Liver (tissue), 9 donors: Measurements from ENCODE around the gene TNFRSF13B. TPM values are rescaled to one million over a fixed set of nuclear protein-coding genes. Genes with fewer than 3 reads are reported as not detected.

ENCODE experiments used
- DNase-seq: peaks from one replicate; pipeline ENCODE4 v3.0.0-alpha.2; 2017; ENCODE audit warnings: low spot score
- H3K27ac ChIP-seq, 2 donors: one replicate each; pipeline ENCODE4 v1.7.0; 2013; ENCODE audit warnings: inconsistent platforms in 2 of 2, low read length in 2 of 2, control low read depth in 1 of 2, low read depth in 1 of 2, mild to moderate bottlenecking in 1 of 2
- H3K27me3 ChIP-seq, 4 donors: one replicate each; pipeline versions ENCODE4 v1.6.1 to v1.7.0; 2013; ENCODE audit warnings: low read length in 3 of 4, inconsistent platforms in 1 of 4, mild to moderate bottlenecking in 1 of 4, moderate library complexity in 1 of 4; ENCODE audit not compliant: control insufficient read depth in 4 of 4, insufficient read depth in 4 of 4
- H3K36me3 ChIP-seq, 4 donors: one replicate each; pipeline versions ENCODE4 v1.6.1 to v1.7.0; 2013; ENCODE audit warnings: low read length in 3 of 4, mild to moderate bottlenecking in 3 of 4, low read depth in 1 of 4, moderate library complexity in 1 of 4; ENCODE audit not compliant: control insufficient read depth in 4 of 4, insufficient read depth in 3 of 4
- H3K4me1 ChIP-seq, 4 donors: one replicate each; pipeline versions ENCODE4 v1.6.1 to v1.7.0; 2013; ENCODE audit warnings: low read length in 3 of 4, mild to moderate bottlenecking in 3 of 4, moderate library complexity in 1 of 4; ENCODE audit not compliant: control insufficient read depth in 4 of 4, insufficient read depth in 4 of 4
- H3K4me3 ChIP-seq, 3 donors: one replicate each; pipeline versions ENCODE4 v1.6.1 to v1.7.0; 2013; ENCODE audit warnings: low read length in 3 of 3, control low read depth in 1 of 3, low read depth in 1 of 3, mild to moderate bottlenecking in 1 of 3
- H3K9ac ChIP-seq, 2 donors: one replicate each; pipeline ENCODE4 v1.7.0; 2013; ENCODE audit warnings: low read length in 2 of 2, mild to moderate bottlenecking in 2 of 2, moderate library complexity in 2 of 2, control low read depth in 1 of 2, low read depth in 1 of 2
- H3K9me3 ChIP-seq, 4 donors: one replicate each; pipeline versions ENCODE4 v1.6.1 to v1.7.0; 2013; ENCODE audit warnings: low read length in 3 of 4; ENCODE audit not compliant: control insufficient read depth in 4 of 4
- EGR1 ChIP-seq, 2 donors: IDR thresholded peaks; 2 replicates each; pipeline ENCODE4 v1.6.1; 2016 to 2018; ENCODE audit warnings: antibody characterized with exemption in 2 of 2, low read depth in 2 of 2
- FOXA1 ChIP-seq: IDR thresholded peaks from 2 replicates; pipeline ENCODE4 v1.6.1; 2016; ENCODE audit warnings: antibody characterized with exemption
- FOXA2 ChIP-seq: IDR thresholded peaks from 2 replicates; pipeline ENCODE4 v1.6.1; 2016; ENCODE audit warnings: antibody characterized with exemption
- GABPA ChIP-seq, 2 donors: IDR thresholded peaks in 1 of 2; conservative IDR thresholded peaks in 1 of 2; 2 replicates each; pipeline ENCODE4 v1.6.1; 2016; ENCODE audit warnings: antibody characterized with exemption in 2 of 2, mild to moderate bottlenecking in 1 of 2, moderate library complexity in 1 of 2
- HNF4A ChIP-seq, 2 donors: conservative IDR thresholded peaks; 2 replicates each; pipeline ENCODE4 v1.6.1; 2016; ENCODE audit warnings: antibody characterized with exemption in 2 of 2, mild to moderate bottlenecking in 2 of 2
- HNF4G ChIP-seq: IDR thresholded peaks from 2 replicates; pipeline ENCODE4 v1.6.1; 2016; ENCODE audit warnings: antibody characterized with exemption
- JUND ChIP-seq, 2 donors: IDR thresholded peaks; 2 replicates each; pipeline ENCODE4 v1.6.1; 2016; ENCODE audit warnings: antibody characterized with exemption in 2 of 2
- NR2F2 ChIP-seq: IDR thresholded peaks from 2 replicates; pipeline ENCODE4 v1.6.1; 2016; ENCODE audit warnings: antibody characterized with exemption
- RXRA ChIP-seq, 2 donors: IDR thresholded peaks; 2 replicates each; pipeline ENCODE4 v1.6.1; 2017 to 2018; ENCODE audit warnings: antibody characterized with exemption in 2 of 2, mild to moderate bottlenecking in 1 of 2
- SP1 ChIP-seq: IDR thresholded peaks from 2 replicates; pipeline ENCODE4 v1.6.1; 2018; ENCODE audit warnings: antibody characterized with exemption, mild to moderate bottlenecking
- TAF1 ChIP-seq: conservative IDR thresholded peaks from 2 replicates; pipeline ENCODE4 v1.6.1; 2016; ENCODE audit warnings: antibody characterized with exemption, mild to moderate bottlenecking
- YY1 ChIP-seq: IDR thresholded peaks from 2 replicates; pipeline ENCODE4 v1.6.1; 2016; ENCODE audit warnings: antibody characterized with exemption, mild to moderate bottlenecking
- WGBS: extraction: QIAGEN DNeasy Blood & Tissue Kit; methylation state at CpG from one replicate; pipeline ENCODE4 v1.1.7; 2013; 5-methylcytosine and 5-hydroxymethylcytosine counted together
- polyA plus RNA-seq, 2 donors: library from polyadenylated mRNA; stranded (reverse) in 1 of 2; unstranded in 1 of 2; fragments of 200-250 nt in 1 of 2; fragments of >200 nt in 1 of 2; fragmentation: Nextera tagmentation in 1 of 2; extraction: Ambion mirVana in 1 of 2; gene quantifications; one replicate each; pipeline versions ENCODE4 v1.2.1 to v1.2.3, GENCODE V29; 2013 to 2015
- total RNA-seq, 2 donors: library from RNA; depleted of rRNA; stranded (reverse); fragments of >200 nt; gene quantifications; one replicate each; pipeline ENCODE4 v1.2.3, GENCODE V29; 2014
- TF ChIP-seq, protein P1 (sequence below): IDR thresholded peaks from 2 replicates; pipeline ENCODE4 v1.6.1; 2016; ENCODE audit warnings: antibody characterized with exemption
- TF ChIP-seq, protein P2 (sequence below): IDR thresholded peaks from 2 replicates; pipeline ENCODE4 v1.6.1; 2016; ENCODE audit warnings: antibody characterized with exemption, mild to moderate bottlenecking
- TF ChIP-seq, protein P3 (sequence below): IDR thresholded peaks from 2 replicates; pipeline ENCODE4 v1.6.1; 2016; ENCODE audit warnings: antibody characterized with exemption
- TF ChIP-seq, protein P4 (sequence below): IDR thresholded peaks from 2 replicates; pipeline ENCODE4 v1.6.1; 2016; ENCODE audit warnings: antibody characterized with exemption
- TF ChIP-seq, protein P5 (sequence below): fragments of 150-350 bp; IDR thresholded peaks from 2 replicates; pipeline ENCODE4 v1.5.1; 2017; ENCODE audit warnings: improper control_type of control experiment, low read depth, low read length; ENCODE audit not compliant: missing input control
- donor health status: healthy.
- donor health status: healthy.
- donor health status: healthy.
- donor health status: healthy.
- donor health status: healthy.

The TNFRSF13B gene
- total and polyA plus RNA-seq, 4 donors = 0.17 to 0.26 TPM; not detected in 2

GRCh38 chr17:16934836-16935235 lies 37.1 kb downstream of the TNFRSF13B start:
- no peak for TF ChIP-seq FOXA2
- TF ChIP-seq, protein P1, sequence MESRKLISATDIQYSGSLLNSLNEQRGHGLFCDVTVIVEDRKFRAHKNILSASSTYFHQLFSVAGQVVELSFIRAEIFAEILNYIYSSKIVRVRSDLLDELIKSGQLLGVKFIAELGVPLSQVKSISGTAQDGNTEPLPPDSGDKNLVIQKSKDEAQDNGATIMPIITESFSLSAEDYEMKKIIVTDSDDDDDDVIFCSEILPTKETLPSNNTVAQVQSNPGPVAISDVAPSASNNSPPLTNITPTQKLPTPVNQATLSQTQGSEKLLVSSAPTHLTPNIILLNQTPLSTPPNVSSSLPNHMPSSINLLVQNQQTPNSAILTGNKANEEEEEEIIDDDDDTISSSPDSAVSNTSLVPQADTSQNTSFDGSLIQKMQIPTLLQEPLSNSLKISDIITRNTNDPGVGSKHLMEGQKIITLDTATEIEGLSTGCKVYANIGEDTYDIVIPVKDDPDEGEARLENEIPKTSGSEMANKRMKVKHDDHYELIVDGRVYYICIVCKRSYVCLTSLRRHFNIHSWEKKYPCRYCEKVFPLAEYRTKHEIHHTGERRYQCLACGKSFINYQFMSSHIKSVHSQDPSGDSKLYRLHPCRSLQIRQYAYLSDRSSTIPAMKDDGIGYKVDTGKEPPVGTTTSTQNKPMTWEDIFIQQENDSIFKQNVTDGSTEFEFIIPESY = no peak
- TF ChIP-seq, protein P2, sequence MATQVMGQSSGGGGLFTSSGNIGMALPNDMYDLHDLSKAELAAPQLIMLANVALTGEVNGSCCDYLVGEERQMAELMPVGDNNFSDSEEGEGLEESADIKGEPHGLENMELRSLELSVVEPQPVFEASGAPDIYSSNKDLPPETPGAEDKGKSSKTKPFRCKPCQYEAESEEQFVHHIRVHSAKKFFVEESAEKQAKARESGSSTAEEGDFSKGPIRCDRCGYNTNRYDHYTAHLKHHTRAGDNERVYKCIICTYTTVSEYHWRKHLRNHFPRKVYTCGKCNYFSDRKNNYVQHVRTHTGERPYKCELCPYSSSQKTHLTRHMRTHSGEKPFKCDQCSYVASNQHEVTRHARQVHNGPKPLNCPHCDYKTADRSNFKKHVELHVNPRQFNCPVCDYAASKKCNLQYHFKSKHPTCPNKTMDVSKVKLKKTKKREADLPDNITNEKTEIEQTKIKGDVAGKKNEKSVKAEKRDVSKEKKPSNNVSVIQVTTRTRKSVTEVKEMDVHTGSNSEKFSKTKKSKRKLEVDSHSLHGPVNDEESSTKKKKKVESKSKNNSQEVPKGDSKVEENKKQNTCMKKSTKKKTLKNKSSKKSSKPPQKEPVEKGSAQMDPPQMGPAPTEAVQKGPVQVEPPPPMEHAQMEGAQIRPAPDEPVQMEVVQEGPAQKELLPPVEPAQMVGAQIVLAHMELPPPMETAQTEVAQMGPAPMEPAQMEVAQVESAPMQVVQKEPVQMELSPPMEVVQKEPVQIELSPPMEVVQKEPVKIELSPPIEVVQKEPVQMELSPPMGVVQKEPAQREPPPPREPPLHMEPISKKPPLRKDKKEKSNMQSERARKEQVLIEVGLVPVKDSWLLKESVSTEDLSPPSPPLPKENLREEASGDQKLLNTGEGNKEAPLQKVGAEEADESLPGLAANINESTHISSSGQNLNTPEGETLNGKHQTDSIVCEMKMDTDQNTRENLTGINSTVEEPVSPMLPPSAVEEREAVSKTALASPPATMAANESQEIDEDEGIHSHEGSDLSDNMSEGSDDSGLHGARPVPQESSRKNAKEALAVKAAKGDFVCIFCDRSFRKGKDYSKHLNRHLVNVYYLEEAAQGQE = no peak
- no peak for TF ChIP-seq TAF1
- no peak for TF ChIP-seq EGR1 (IDR thresholded peaks at IDR 0.05; ENCODE audit: low read depth in 2 of 2)
- TF ChIP-seq NR2F2 = no peak
- no peak for TF ChIP-seq GABPA (IDR thresholded peaks at IDR 0.05 in 1 of 2, conservative IDR thresholded peaks at IDR 0.05 in 1 of 2)
- H3K9ac ChIP-seq = no peak overlapping the region
- H3K36me3 ChIP-seq = no peaks in the 10 kb centered on the region
- H3K9me3 ChIP-seq = no peaks in the 10 kb centered on the region
- H3K27me3 ChIP-seq = no peaks in the 10 kb centered on the region
- WGBS = 93% methylated on average over 12 of the region's 12 CpGs
- no peak for DNase-seq
- no peak overlapping the region for H3K4me3 ChIP-seq
- H3K4me1 ChIP-seq = no peaks in the 10 kb centered on the region
- no peak overlapping the region for H3K27ac ChIP-seq

GRCh38 chr17:16934133-16934795 lies 37.7 kb downstream of the TNFRSF13B start:
- Histone ChIP-seq H3K27ac (no peak overlapping the region), H3K9ac (no peak overlapping the region), H3K9me3 (no peaks in the 10 kb centered on the region), H3K27me3 (no peaks in the 10 kb centered on the region), H3K4me3 (no peak overlapping the region), H3K36me3 (no peaks in the 10 kb centered on the region), H3K4me1 (no peaks in the 10 kb centered on the region)
- DNase-seq = no peak
- WGBS = 94% methylated on average over 12 of the region's 12 CpGs
- no peak for TF ChIP-seq SP1
- TF ChIP-seq FOXA2 = no peak
- no peak for TF ChIP-seq HNF4A (conservative IDR thresholded peaks at IDR 0.05)
- no peak for TF ChIP-seq NR2F2
- no peak for TF ChIP-seq FOXA1
- TF ChIP-seq, protein P3, sequence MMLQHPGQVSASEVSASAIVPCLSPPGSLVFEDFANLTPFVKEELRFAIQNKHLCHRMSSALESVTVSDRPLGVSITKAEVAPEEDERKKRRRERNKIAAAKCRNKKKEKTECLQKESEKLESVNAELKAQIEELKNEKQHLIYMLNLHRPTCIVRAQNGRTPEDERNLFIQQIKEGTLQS = no peak
- TF ChIP-seq, protein P4, sequence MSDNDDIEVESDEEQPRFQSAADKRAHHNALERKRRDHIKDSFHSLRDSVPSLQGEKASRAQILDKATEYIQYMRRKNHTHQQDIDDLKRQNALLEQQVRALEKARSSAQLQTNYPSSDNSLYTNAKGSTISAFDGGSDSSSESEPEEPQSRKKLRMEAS = no peak
- TF ChIP-seq, protein P5, sequence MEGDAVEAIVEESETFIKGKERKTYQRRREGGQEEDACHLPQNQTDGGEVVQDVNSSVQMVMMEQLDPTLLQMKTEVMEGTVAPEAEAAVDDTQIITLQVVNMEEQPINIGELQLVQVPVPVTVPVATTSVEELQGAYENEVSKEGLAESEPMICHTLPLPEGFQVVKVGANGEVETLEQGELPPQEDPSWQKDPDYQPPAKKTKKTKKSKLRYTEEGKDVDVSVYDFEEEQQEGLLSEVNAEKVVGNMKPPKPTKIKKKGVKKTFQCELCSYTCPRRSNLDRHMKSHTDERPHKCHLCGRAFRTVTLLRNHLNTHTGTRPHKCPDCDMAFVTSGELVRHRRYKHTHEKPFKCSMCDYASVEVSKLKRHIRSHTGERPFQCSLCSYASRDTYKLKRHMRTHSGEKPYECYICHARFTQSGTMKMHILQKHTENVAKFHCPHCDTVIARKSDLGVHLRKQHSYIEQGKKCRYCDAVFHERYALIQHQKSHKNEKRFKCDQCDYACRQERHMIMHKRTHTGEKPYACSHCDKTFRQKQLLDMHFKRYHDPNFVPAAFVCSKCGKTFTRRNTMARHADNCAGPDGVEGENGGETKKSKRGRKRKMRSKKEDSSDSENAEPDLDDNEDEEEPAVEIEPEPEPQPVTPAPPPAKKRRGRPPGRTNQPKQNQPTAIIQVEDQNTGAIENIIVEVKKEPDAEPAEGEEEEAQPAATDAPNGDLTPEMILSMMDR = no peak
- no peak for TF ChIP-seq JUND (IDR thresholded peaks at IDR 0.05)
- TF ChIP-seq RXRA (IDR thresholded peaks at IDR 0.05) = no peak
- no peak for TF ChIP-seq EGR1 (IDR thresholded peaks at IDR 0.05; ENCODE audit: low read depth in 2 of 2)
- no peak for TF ChIP-seq GABPA (IDR thresholded peaks at IDR 0.05 in 1 of 2, conservative IDR thresholded peaks at IDR 0.05 in 1 of 2)
- TF ChIP-seq TAF1 = no peak
- no peak for TF ChIP-seq HNF4G
- TF ChIP-seq, protein P1 = no peak
- no peak for TF ChIP-seq YY1
